Left forelimb (tissue), 1 donor: ENCODE measurements around the gene MAGOHB.

Source experiments
- DNase-seq: peaks from one replicate; pipeline ENCODE4 v3.0.0-alpha.2; 2018; ENCODE audit warnings: low spot score

Gene MAGOHB

DNA sequence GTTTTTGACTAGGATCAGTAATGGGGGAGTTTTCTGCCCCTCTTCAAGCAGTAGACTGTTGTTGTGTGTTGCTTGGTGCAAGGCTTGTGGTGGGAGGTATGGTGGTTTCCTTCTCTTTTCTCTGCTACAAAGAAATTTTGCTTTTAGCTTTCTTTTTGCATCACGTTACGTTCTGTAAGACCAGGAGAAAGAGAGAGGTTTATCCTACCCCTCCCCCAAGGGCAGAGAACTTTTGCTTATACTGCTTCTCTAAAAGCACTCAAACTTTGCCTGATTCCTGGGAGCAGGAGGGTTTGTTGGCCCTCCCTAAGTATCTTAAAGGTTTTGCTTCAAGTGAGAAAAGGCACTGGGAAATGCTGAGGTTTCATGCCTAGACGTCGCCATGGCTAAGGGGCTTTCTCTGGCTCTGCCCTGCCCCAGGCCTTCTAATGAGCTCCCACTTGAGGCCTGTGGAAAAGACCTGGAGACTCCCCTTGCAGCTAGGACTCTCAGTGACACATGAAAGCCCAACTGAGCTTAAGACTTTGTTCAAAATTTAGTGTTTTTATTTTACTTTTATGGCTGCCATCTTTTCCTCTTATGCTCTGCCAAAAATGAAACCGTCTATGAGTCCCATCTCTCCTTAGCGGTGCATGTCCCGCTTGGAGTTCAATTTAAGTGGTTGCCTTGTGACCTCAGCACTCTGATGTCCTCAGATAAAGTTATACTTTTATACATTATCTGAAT is 58.5 kb downstream of the MAGOHB start:
- DNase-seq: no peak

DNA sequence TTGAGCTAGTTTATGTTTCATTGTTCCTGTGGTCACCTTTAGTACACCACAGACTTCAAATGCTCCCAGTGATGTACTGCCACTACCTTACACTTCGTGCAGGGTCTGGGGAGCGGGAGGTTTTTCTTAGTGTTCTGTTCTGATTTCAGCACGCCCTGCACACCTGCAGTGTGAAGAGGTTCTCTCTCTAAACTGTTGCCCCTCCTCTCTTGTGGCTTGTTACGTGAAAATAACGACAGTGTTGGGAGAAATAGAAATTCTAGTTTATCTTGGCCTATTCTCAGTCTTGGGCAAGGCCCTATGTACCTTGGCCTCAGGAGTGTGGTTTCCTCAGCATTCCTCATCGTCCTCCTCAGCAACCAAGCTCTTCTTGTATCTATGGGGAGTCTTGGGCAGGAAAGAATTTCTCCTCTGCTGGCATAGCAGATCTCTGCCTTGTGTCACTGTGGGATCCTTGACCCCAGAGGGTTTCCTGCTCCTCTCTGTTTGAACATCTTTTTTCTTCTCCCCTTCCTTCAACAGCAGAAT is 59.1 kb downstream of the MAGOHB start:
- no peak for DNase-seq
